ENCODE data around the gene APH1A. TPM values are rescaled to one million over a fixed set of nuclear protein-coding genes. Genes with fewer than 3 reads are reported as not detected.

Gene APH1A
- total and polyA plus RNA-seq, 10 of the 15 experiments (the other 5 are each of a cell fraction or from before 2014, with no cell fraction given): 6.7 to 130 (median 87.7) TPM

DNA sequence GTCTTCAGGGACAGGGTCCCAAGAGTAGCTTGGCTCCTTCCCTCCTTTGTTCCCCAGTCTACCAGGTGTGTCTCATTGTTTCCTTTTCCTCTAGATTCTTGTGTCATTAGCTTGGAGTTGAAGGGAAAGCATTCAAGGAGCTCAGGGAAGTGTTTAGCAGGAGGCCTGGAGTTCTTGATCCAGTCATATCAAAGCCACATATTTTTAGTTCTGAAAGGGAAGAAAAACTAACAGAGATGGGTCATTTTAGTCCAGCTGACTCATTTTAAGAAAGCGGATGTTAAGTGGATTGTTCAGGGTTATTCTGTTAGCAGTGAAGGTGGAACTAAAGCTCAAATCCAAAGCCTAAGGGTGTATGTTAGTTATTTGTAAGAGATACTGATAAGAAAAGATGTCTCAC, 4.5 kb upstream of the APH1A start (continued):
- no peak for TF ChIP-seq STAT1 (conservative IDR thresholded peaks at IDR 0.05)
- TF ChIP-seq SIN3A (IDR thresholded peaks at IDR 0.05; ENCODE audit: low read depth, low read length): no peak
- no peak for TF ChIP-seq TCF7 (IDR thresholded peaks at IDR 0.05; ENCODE audit: borderline replicate concordance)
- TF ChIP-seq TBL1XR1 (IDR thresholded peaks at IDR 0.05; ENCODE audit: low read depth, low read length): no peak
- TF ChIP-seq IKZF2 (IDR thresholded peaks at IDR 0.05): peak in 1 of 2 experiments; percentile 31; a peak in 2 of 4 replicates
- TF ChIP-seq LARP7 (IDR thresholded peaks at IDR 0.05): no peak
- no peak for TF ChIP-seq SPI1 (IDR thresholded peaks at IDR 0.05; ENCODE audit: borderline replicate concordance, insufficient read depth, low read depth, low read length)
- no peak for TF ChIP-seq SMAD5 (IDR thresholded peaks at IDR 0.05; ENCODE audit: low read depth)
- no peak for TF ChIP-seq EZH2 (IDR thresholded peaks at IDR 0.05; ENCODE audit: borderline replicate concordance, control insufficient read depth, low read depth, low read length)
- TF ChIP-seq, protein P1, sequence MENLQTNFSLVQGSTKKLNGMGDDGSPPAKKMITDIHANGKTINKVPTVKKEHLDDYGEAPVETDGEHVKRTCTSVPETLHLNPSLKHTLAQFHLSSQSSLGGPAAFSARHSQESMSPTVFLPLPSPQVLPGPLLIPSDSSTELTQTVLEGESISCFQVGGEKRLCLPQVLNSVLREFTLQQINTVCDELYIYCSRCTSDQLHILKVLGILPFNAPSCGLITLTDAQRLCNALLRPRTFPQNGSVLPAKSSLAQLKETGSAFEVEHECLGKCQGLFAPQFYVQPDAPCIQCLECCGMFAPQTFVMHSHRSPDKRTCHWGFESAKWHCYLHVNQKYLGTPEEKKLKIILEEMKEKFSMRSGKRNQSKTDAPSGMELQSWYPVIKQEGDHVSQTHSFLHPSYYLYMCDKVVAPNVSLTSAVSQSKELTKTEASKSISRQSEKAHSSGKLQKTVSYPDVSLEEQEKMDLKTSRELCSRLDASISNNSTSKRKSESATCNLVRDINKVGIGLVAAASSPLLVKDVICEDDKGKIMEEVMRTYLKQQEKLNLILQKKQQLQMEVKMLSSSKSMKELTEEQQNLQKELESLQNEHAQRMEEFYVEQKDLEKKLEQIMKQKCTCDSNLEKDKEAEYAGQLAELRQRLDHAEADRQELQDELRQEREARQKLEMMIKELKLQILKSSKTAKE (IDR thresholded peaks at IDR 0.05; ENCODE audit: low read depth, poor library complexity, severe bottlenecking): no peak
- no peak for TF ChIP-seq SMC3 (IDR thresholded peaks at IDR 0.05; ENCODE audit: borderline replicate concordance, low read length)
- TF ChIP-seq ZNF274 (IDR thresholded peaks at IDR 0.05; ENCODE audit: insufficient read depth, insufficient read length): no peak
- no peak for TF ChIP-seq NR2F1 (conservative IDR thresholded peaks at IDR 0.05)
- no peak for TF ChIP-seq CREB1 (IDR thresholded peaks at IDR 0.05; ENCODE audit: low read depth)
- no peak for TF ChIP-seq ZNF24 (IDR thresholded peaks at IDR 0.05)
- TF ChIP-seq POLR2AphosphoS5 (IDR thresholded peaks at IDR 0.05; ENCODE audit: low read length): no peak
- TF ChIP-seq IRF4 (IDR thresholded peaks at IDR 0.05; ENCODE audit: low read depth, low read length): peak; percentile 57; the same call in 1 of the 2 replicates
- TF ChIP-seq SMARCA5 (IDR thresholded peaks at IDR 0.05): no peak
- TF ChIP-seq POU2F2 (IDR thresholded peaks at IDR 0.05; ENCODE audit: borderline replicate concordance, low read depth, low read length): no peak
- peak; percentile 47; the same call in 1 of the 2 replicates for TF ChIP-seq CREM (IDR thresholded peaks at IDR 0.05; ENCODE audit: low read depth)
- no peak for TF ChIP-seq MYB (IDR thresholded peaks at IDR 0.05; ENCODE audit: borderline replicate concordance, low read depth, low read length)
- TF ChIP-seq MYC (IDR thresholded peaks at IDR 0.05; ENCODE audit: insufficient read depth, insufficient read length, insufficient replicate concordance, low read length, severe bottlenecking): no peak
- TF ChIP-seq TARDBP (IDR thresholded peaks at IDR 0.05; ENCODE audit: borderline replicate concordance): no peak
- TF ChIP-seq NR2C1 (IDR thresholded peaks at IDR 0.05): no peak
- TF ChIP-seq ATF7 (IDR thresholded peaks at IDR 0.05; ENCODE audit: low read depth): no peak
- TF ChIP-seq, protein P2, sequence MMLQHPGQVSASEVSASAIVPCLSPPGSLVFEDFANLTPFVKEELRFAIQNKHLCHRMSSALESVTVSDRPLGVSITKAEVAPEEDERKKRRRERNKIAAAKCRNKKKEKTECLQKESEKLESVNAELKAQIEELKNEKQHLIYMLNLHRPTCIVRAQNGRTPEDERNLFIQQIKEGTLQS (IDR thresholded peaks at IDR 0.05; ENCODE audit: borderline replicate concordance, extremely low read depth, low read depth, low read length): no peak
- TF ChIP-seq, protein P3, sequence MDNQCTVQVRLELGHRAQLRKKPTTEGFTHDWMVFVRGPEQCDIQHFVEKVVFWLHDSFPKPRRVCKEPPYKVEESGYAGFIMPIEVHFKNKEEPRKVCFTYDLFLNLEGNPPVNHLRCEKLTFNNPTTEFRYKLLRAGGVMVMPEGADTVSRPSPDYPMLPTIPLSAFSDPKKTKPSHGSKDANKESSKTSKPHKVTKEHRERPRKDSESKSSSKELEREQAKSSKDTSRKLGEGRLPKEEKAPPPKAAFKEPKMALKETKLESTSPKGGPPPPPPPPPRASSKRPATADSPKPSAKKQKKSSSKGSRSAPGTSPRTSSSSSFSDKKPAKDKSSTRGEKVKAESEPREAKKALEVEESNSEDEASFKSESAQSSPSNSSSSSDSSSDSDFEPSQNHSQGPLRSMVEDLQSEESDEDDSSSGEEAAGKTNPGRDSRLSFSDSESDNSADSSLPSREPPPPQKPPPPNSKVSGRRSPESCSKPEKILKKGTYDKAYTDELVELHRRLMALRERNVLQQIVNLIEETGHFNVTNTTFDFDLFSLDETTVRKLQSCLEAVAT (IDR thresholded peaks at IDR 0.05): no peak
- no peak for TF ChIP-seq NFXL1 (IDR thresholded peaks at IDR 0.05; ENCODE audit: borderline replicate concordance)
- TF ChIP-seq HDAC6 (IDR thresholded peaks at IDR 0.05; ENCODE audit: unreplicated experiment): no peak
- no peak for TF ChIP-seq ZSCAN29 (IDR thresholded peaks at IDR 0.05)
- TF ChIP-seq PAX8 (IDR thresholded peaks at IDR 0.05): no peak
- no peak for TF ChIP-seq PML (IDR thresholded peaks at IDR 0.05; ENCODE audit: low read length)
- TF ChIP-seq SUZ12 (IDR thresholded peaks at IDR 0.05; ENCODE audit: unreplicated experiment): no peak
- no peak for TF ChIP-seq ZBED1 (IDR thresholded peaks at IDR 0.05; ENCODE audit: borderline replicate concordance)
